Effector memory CD4-positive, alpha-beta T cell (primary cell): ENCODE data around the gene FIBCD1.

Source experiments
- DNase-seq, 3 donors: peaks; one replicate each; pipeline ENCODE4 v3.0.0-alpha.2; 2020
- H3K27ac ChIP-seq: 2 replicates; pipeline ENCODE4 v1.7.0; 2013; ENCODE audit warnings: mild to moderate bottlenecking, low read length, moderate library complexity; ENCODE audit not compliant: insufficient read depth, poor library complexity, severe bottlenecking
- H3K27me3 ChIP-seq: replicated peaks from 2 replicates; pipeline ENCODE4 v1.7.0; 2013; ENCODE audit warnings: mild to moderate bottlenecking, low read length; ENCODE audit not compliant: insufficient read depth, control insufficient read depth, poor library complexity, severe bottlenecking
- H3K36me3 ChIP-seq: 2 replicates; pipeline ENCODE4 v1.7.0; 2013; ENCODE audit warnings: mild to moderate bottlenecking, low read length, moderate library complexity; ENCODE audit not compliant: control insufficient read depth, insufficient read depth
- H3K4me1 ChIP-seq: 2 replicates; pipeline ENCODE4 v1.7.0; 2013; ENCODE audit warnings: low read length, mild to moderate bottlenecking; ENCODE audit not compliant: control insufficient read depth, insufficient read depth, poor library complexity, severe bottlenecking
- H3K4me3 ChIP-seq: 2 replicates; pipeline ENCODE4 v1.7.0; 2013; ENCODE audit warnings: low read length, low read depth, mild to moderate bottlenecking; ENCODE audit not compliant: insufficient read depth, poor library complexity, severe bottlenecking
- H3K9me3 ChIP-seq: 2 replicates; pipeline ENCODE4 v1.7.0; 2013; ENCODE audit warnings: mild to moderate bottlenecking, low read length, moderate library complexity; ENCODE audit not compliant: control insufficient read depth

FIBCD1 gene

GRCh38 chr9:130983359-130983670 lies 44.3 kb upstream of the FIBCD1 start:
- no peak overlapping the region for H3K27ac ChIP-seq
- H3K36me3 ChIP-seq, result no peaks in the 10 kb centered on the region
- no peak for DNase-seq
- no peaks in the 10 kb centered on the region for H3K4me1 ChIP-seq
- no peaks in the 10 kb centered on the region for H3K27me3 ChIP-seq
- no peak overlapping the region for H3K4me3 ChIP-seq
- H3K9me3 ChIP-seq, result no peaks in the 10 kb centered on the region

GRCh38 chr9:130982636-130983358 lies 43.8 kb upstream of the FIBCD1 start:
- no peaks in the 10 kb centered on the region for H3K36me3 ChIP-seq
- H3K4me3 ChIP-seq, result no peak overlapping the region
- no peaks in the 10 kb centered on the region for H3K27me3 ChIP-seq
- H3K27ac ChIP-seq, result no peak overlapping the region
- no peak for DNase-seq
- H3K9me3 ChIP-seq, result no peaks in the 10 kb centered on the region
- no peaks in the 10 kb centered on the region for H3K4me1 ChIP-seq

- no peak overlapping the region for H3K27ac ChIP-seq
- no peaks in the 10 kb centered on the region for H3K36me3 ChIP-seq
- no peak overlapping the region for H3K4me3 ChIP-seq
- no peak for DNase-seq
- no peaks in the 10 kb centered on the region for H3K9me3 ChIP-seq
- no peaks in the 10 kb centered on the region for H3K4me1 ChIP-seq
- no peaks in the 10 kb centered on the region for H3K27me3 ChIP-seq
These were observed 42.7 kb upstream of the FIBCD1 start for GRCh38 chr9:130981756-130982137.

GRCh38 chr9:130981002-130981755 lies 42.1 kb upstream of the FIBCD1 start:
- Histone ChIP-seq H3K4me1 (no peaks in the 10 kb centered on the region), H3K36me3 (no peaks in the 10 kb centered on the region), H3K27ac (no peak overlapping the region), H3K27me3 (no peaks in the 10 kb centered on the region), H3K9me3 (no peaks in the 10 kb centered on the region), H3K4me3 (no peak overlapping the region)
- no peak for DNase-seq

- DNase-seq, result no peak
- Histone ChIP-seq H3K27ac (no peak overlapping the region), H3K4me3 (no peak overlapping the region), H3K27me3 (no peaks in the 10 kb centered on the region), H3K36me3 (no peaks in the 10 kb centered on the region), H3K4me1 (no peaks in the 10 kb centered on the region), H3K9me3 (no peaks in the 10 kb centered on the region)
These were observed 41.5 kb upstream of the FIBCD1 start for GRCh38 chr9:130980526-130980925.

GRCh38 chr9:130979591-130980385 lies 40.7 kb upstream of the FIBCD1 start:
- Histone ChIP-seq H3K27me3 (no peaks in the 10 kb centered on the region), H3K27ac (no peak overlapping the region)

GRCh38 chr9:130977811-130978221 lies 38.8 kb upstream of the FIBCD1 start:
- no peaks in the 10 kb centered on the region for H3K36me3 ChIP-seq
- no peaks in the 10 kb centered on the region for H3K27me3 ChIP-seq
- H3K9me3 ChIP-seq, result no peaks in the 10 kb centered on the region
- no peak overlapping the region for H3K27ac ChIP-seq
- H3K4me1 ChIP-seq, result no peaks in the 10 kb centered on the region
- H3K4me3 ChIP-seq, result no peak overlapping the region
- no peak for DNase-seq

More at GRCh38 chr9:130979591-130980385, 40.7 kb upstream of the FIBCD1 start:
- H3K4me1 ChIP-seq, result no peaks in the 10 kb centered on the region
- H3K9me3 ChIP-seq, result no peaks in the 10 kb centered on the region
- no peaks in the 10 kb centered on the region for H3K36me3 ChIP-seq
- DNase-seq, result no peak
- no peak overlapping the region for H3K4me3 ChIP-seq

GRCh38 chr9:130975932-130976841 lies 37.1 kb upstream of the FIBCD1 start:
- Histone ChIP-seq H3K27ac (no peak overlapping the region), H3K4me3 (no peak overlapping the region), H3K4me1 (no peaks in the 10 kb centered on the region), H3K36me3 (no peaks in the 10 kb centered on the region), H3K9me3 (no peaks in the 10 kb centered on the region), H3K27me3 (no peaks in the 10 kb centered on the region)
- DNase-seq, result no peak

- Histone ChIP-seq H3K27me3 (no peaks in the 10 kb centered on the region), H3K9me3 (no peaks in the 10 kb centered on the region), H3K4me1 (no peaks in the 10 kb centered on the region), H3K36me3 (no peaks in the 10 kb centered on the region), H3K4me3 (no peak overlapping the region), H3K27ac (no peak overlapping the region)
- no peak for DNase-seq
These were observed 36.1 kb upstream of the FIBCD1 start for GRCh38 chr9:130975156-130975555.
